Measurements from ENCODE around the gene SLC66A3.

SLC66A3 gene

DNA sequence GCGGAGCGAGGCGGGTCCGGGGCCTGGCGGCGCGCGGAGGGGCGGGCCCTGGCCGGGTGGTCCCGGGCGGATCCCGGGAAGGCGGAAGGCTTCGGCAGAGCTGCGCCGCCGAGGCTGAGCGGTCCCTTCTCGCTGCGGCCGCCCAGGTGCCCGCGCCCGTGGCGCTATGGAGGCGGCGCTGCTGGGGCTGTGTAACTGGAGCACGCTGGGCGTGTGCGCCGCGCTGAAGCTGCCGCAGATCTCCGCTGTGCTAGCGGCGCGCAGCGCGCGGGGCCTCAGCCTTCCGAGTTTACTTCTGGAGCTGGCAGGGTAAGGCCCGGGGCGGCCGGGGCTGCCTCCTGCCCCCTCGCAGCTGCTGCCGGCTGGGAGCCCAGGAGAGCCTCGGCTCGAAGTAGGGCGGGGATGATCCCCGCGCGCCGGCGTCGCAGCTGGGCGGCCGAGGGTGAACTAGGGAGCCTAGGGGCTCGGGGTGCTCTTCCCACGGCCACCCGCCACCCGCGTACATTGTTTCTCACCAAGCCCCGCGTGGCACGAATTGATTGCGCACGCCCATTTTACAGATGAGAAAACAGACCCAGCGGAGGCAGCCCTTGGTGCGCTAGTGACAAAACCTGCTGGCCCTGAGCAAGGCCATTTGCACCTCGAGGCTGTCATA, at the start of gene SLC66A3:
Gene SLC66A3 (plus strand): TSS at position 87 of the 655 bp plus-strand sequence. CDS start 80 bp downstream, at position 167.
- H3K4me3 ChIP-seq (ENCODE audit: low read depth, low read length), result peak within 1 kb of the TSS; percentile 76
- TF ChIP-seq, protein P1, sequence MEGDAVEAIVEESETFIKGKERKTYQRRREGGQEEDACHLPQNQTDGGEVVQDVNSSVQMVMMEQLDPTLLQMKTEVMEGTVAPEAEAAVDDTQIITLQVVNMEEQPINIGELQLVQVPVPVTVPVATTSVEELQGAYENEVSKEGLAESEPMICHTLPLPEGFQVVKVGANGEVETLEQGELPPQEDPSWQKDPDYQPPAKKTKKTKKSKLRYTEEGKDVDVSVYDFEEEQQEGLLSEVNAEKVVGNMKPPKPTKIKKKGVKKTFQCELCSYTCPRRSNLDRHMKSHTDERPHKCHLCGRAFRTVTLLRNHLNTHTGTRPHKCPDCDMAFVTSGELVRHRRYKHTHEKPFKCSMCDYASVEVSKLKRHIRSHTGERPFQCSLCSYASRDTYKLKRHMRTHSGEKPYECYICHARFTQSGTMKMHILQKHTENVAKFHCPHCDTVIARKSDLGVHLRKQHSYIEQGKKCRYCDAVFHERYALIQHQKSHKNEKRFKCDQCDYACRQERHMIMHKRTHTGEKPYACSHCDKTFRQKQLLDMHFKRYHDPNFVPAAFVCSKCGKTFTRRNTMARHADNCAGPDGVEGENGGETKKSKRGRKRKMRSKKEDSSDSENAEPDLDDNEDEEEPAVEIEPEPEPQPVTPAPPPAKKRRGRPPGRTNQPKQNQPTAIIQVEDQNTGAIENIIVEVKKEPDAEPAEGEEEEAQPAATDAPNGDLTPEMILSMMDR (IDR thresholded peaks at IDR 0.05; ENCODE audit: low read depth, low read length), result no peak

DNA sequence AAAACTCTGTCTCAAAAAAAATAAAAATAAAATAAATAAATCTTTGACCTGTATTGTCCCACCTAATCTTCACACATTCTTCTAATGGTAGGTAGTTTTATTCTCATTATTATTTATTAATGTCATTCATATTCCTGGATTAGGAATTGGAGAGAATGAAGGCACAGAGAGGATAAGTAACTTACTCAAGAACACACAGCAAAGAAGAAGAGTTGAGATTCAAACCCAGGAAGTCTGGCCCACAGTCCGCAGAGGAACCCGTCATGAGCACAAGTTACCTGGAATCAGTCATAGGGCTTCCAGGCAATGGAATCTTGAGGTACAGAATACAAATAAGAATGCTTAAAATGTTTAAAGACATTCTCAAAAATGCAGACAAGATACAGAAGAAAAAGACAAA, 46.3 kb upstream of the SLC66A3 start:
- H3K4me3 ChIP-seq (ENCODE audit: low read depth, low read length), result no peak overlapping the region
- TF ChIP-seq, protein P1 (IDR thresholded peaks at IDR 0.05; ENCODE audit: low read depth, low read length), result no peak

DNA sequence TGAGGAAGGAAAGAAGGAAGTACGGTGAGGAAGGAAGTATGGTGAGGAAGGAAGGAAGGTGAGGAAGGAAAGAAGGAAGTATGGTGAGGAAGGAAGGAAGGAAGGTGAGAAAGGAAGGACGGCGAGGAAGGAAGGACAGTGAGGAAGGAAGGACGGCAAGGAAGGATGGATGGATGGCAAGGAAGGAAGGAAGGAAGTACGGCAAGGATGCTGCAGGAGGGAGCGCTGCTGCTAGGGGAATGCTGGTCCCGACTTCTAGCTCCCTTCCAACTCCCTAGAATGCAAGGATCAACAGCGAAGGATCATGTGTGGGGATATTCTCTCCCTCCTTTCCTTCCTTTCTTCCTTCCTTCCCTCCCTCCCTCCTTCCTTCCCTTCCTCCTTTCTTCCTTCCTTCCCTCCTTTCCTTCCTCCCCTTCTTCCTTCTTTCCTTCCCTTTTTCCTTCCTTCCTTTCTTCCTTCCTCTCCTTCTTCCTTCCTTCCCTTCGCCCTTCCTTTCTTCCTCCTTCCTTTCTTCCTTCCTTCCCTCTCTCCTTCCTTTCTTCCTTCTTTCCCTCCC, 42.3 kb upstream of the SLC66A3 start:
- H3K4me3 ChIP-seq (ENCODE audit: low read depth, low read length), result no peak overlapping the region
- TF ChIP-seq, protein P1 (IDR thresholded peaks at IDR 0.05; ENCODE audit: low read depth, low read length), result no peak

DNA sequence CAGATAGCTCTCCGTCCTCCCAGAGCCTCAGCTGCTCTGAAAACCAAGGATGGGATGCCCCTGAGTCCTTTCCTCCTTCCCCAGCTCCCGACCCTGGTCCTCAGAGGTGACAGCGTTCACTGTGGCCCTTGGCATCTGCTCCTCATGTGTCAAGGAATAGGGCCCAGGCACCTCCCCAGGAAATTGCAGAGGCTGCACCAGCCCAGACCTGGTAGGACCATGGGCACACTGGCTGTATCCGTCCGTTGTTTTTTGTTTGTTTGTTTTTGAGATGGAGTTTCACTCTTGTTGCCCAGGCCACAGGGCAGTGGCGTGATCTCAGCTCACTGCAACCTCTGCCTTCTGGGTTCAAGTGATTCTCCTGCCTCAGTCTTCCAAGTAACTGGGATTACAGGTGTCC, 37.5 kb upstream of the SLC66A3 start:
- TF ChIP-seq, protein P1 (IDR thresholded peaks at IDR 0.05; ENCODE audit: low read depth, low read length), result no peak
- no peak overlapping the region for H3K4me3 ChIP-seq (ENCODE audit: low read depth, low read length)

DNA sequence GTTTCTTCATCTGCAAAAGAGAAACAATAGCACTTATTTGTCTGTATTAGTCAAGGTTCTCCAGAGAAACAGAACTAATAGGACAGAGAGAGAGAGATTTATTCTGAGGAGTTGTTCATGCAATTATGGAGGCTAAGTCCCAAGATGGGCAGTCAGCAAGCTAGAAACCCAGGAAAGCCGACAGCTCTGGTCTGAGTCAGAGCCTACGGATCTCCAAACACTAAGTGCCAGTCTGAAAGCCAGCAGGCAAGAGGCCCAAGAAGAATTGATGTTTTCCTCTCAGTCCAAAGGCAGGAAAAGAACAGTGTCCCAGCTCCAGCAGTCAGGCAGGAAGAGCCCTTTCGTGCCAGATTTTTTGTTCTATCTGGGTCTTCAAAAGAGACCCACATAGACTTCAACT, 36.5 kb upstream of the SLC66A3 start:
- TF ChIP-seq, protein P1 (IDR thresholded peaks at IDR 0.05; ENCODE audit: low read depth, low read length), result no peak
- H3K4me3 ChIP-seq (ENCODE audit: low read depth, low read length), result no peak overlapping the region

DNA sequence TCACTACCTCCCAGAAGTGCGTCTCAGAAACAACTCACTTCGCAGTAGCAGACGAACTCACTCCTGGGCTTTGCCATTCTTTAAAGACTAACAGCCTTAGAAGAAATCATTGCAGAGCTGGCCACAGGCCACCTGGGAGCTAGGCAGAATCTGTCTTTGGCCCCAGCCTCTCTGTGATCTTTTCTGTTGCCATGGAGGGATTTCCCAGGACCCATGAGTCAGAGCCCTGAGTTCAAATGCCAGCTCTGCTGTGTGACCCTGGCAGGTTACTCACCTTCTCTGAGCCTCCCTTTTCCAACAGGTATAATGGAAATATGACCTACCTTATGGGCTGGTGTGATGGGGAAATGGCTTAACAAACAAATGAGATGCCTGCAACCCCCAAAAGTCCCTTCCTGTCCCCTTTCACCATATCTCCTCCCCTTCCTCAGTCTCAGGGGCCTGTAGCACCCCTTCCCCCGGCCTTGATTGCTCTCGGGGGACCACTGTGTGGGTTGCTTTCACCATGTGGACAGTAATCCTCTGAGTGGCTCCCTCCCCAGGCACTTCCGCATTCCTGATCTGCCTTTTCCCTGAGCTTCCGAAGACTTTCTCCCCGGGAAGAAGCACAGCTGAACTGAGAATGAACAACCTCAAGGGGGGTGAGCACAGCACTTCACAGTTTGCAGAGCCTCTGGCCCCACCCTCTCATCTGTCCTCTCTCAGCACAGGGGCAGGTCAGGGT, 34.0 kb upstream of the SLC66A3 start:
- TF ChIP-seq, protein P1 (IDR thresholded peaks at IDR 0.05; ENCODE audit: low read depth, low read length), result no peak
- H3K4me3 ChIP-seq (ENCODE audit: low read depth, low read length), result no peak overlapping the region

DNA sequence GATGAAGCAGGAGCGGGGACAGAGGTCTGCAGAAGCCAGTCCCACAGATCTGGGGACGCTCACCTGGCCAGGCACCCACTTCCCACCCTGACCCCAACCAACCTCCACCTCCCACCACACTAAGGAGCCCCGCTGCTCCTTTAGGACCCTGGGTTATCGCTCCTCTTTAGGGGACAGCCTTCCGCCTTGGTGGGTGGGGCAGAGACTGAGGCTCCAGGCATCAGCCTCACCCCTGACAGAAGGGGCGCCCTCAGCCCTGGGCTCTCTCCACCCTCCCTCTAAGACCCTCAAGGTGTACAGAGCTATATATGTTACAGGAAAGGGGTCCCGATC, 33.5 kb upstream of the SLC66A3 start:
- H3K4me3 ChIP-seq (ENCODE audit: low read depth, low read length), result no peak overlapping the region

More for the DNA sequence above, 33.5 kb upstream of the SLC66A3 start:
- TF ChIP-seq, protein P1 (IDR thresholded peaks at IDR 0.05; ENCODE audit: low read depth, low read length), result no peak
